Kidney (tissue), 14 donors: ENCODE measurements around the gene CTNND2. TPM values are rescaled to one million over a fixed set of nuclear protein-coding genes. Genes with fewer than 3 reads are reported as not detected.

Experiments used
- DNase-seq, 5 donors: peaks; one replicate each; pipeline ENCODE4 v3.0.0-alpha.2; 2013 to 2020
- FAIRE-seq: peaks from 2 replicates; lab custom pipeline; 2012; peaks lifted over from hg19 to GRCh38; lab: Jason Lieb, UNC
- H3K27ac ChIP-seq, 2 donors: one replicate each; pipeline ENCODE4 v1.7.0; 2013; ENCODE audit warnings: low read depth in 2 of 2, low read length in 2 of 2, inconsistent platforms in 1 of 2
- H3K27me3 ChIP-seq: one replicate; pipeline ENCODE4 v1.7.1; 2013; ENCODE audit warnings: low read length, inconsistent platforms; ENCODE audit not compliant: control insufficient read depth, insufficient read depth
- H3K36me3 ChIP-seq, 3 donors: one replicate each; pipeline versions ENCODE4 v1.7.0 to v1.7.1; 2013; ENCODE audit warnings: low read length in 3 of 3, control low read depth in 1 of 3, inconsistent platforms in 1 of 3; ENCODE audit not compliant: insufficient read depth in 3 of 3, control insufficient read depth in 2 of 3
- H3K4me1 ChIP-seq, 3 donors: one replicate each; pipeline versions ENCODE4 v1.7.0 to v1.7.1; 2013; ENCODE audit warnings: low read length in 3 of 3, inconsistent platforms in 1 of 3, low read depth in 1 of 3; ENCODE audit not compliant: control insufficient read depth in 2 of 3, insufficient read depth in 2 of 3
- H3K4me3 ChIP-seq, 3 donors: one replicate each; pipeline versions ENCODE4 v1.7.0 to v1.8.1; 2013; ENCODE audit warnings: low read length in 3 of 3, control low read depth in 1 of 3, inconsistent platforms in 1 of 3
- H3K9ac ChIP-seq, 3 donors: one replicate each; pipeline versions ENCODE4 v1.7.0 to v1.7.1; 2013; ENCODE audit warnings: low read length in 3 of 3, control low read depth in 1 of 3, inconsistent platforms in 1 of 3
- H3K9me3 ChIP-seq, 3 donors: one replicate each; pipeline versions ENCODE4 v1.7.0 to v1.7.1; 2013; ENCODE audit warnings: low read length in 3 of 3, control low read depth in 1 of 3, inconsistent platforms in 1 of 3; ENCODE audit not compliant: control insufficient read depth in 2 of 3, insufficient read depth in 1 of 3
- CTCF ChIP-seq: IDR thresholded peaks from 3 replicates; pipeline ENCODE4 v1.5.1; 2012; ENCODE audit warnings: mild to moderate bottlenecking, moderate library complexity, borderline replicate concordance; ENCODE audit not compliant: insufficient read depth; ENCODE audit errors: extremely low read depth
- intact Hi-C: fragments of 100-400 bp; cut with DNase I; formaldehyde crosslinking; loops from one replicate; pipeline ENCODE4 v1.11.1; 2022
- polyA plus RNA-seq: library from polyadenylated mRNA; stranded (reverse); fragments of 350-450 nt; fragmentation: Illumina TruSeq; extraction: RNeasy Lipid Tissue Mini Kit (QIAGEN cat#74804); gene quantifications from one replicate; pipeline ENCODE4 v1.2.3, GENCODE V29; 2014; ENCODE audit warnings: low read depth, low replicate concordance; ENCODE audit not compliant: insufficient read depth
- total RNA-seq: library from RNA; stranded (reverse); fragmentation: NEBNext Ultra II Directional; extraction: Animal tissue kit (Norgen Biotek cat#: 25700); gene quantifications from one replicate; pipeline ENCODE4 v1.2.1, GENCODE V29; 2021
- donor health status: control.
- donor health status: control.
- donor health status: control.
- donor health status: control.
- donor health status: control.
- donor health status: DM: yes; HTN: yes; CAD: no.
- donor health status: Normal renal cell carcinoma (clear cell type).

CTNND2 gene
- total and polyA plus RNA-seq, 2 donors from 2014 or later, result 0.15 to 0.79 TPM

- no peak overlapping the region for H3K27ac ChIP-seq
- no peak for FAIRE-seq
- H3K27me3 ChIP-seq, result no peaks in the 10 kb centered on the region
- no peak overlapping the region for H3K4me3 ChIP-seq
- no peak overlapping the region for H3K9ac ChIP-seq
- H3K36me3 ChIP-seq, result no peaks in the 10 kb centered on the region
- intact Hi-C loops, result no loop called here
- DNase-seq, result no peak
- TF ChIP-seq CTCF, result no peak
- H3K9me3 ChIP-seq, result no peaks in the 10 kb centered on the region
- no peaks in the 10 kb centered on the region for H3K4me1 ChIP-seq
These were observed 356.5 kb downstream of the CTNND2 start for GRCh38 chr5:11547730-11548129.

- Histone ChIP-seq H3K27me3 (no peaks in the 10 kb centered on the region), H3K9ac (no peak overlapping the region), H3K4me3 (no peak overlapping the region), H3K27ac (no peak overlapping the region), H3K9me3 (no peaks in the 10 kb centered on the region), H3K4me1 (no peaks in the 10 kb centered on the region), H3K36me3 (no peaks in the 10 kb centered on the region)
- no peak for DNase-seq
- intact Hi-C loops, result no loop called here
- no peak for FAIRE-seq
- no peak for TF ChIP-seq CTCF
These were observed 357.1 kb downstream of the CTNND2 start for GRCh38 chr5:11547140-11547539.

GRCh38 chr5:11540112-11540511 lies 364.1 kb downstream of the CTNND2 start:
- Histone ChIP-seq H3K36me3 (no peaks in the 10 kb centered on the region), H3K9ac (no peak overlapping the region), H3K4me3 (no peak overlapping the region), H3K27me3 (no peaks in the 10 kb centered on the region), H3K27ac (no peak overlapping the region), H3K4me1 (no peaks in the 10 kb centered on the region), H3K9me3 (no peaks in the 10 kb centered on the region)
- intact Hi-C loops, result no loop called here
- no peak for TF ChIP-seq CTCF
- DNase-seq (no peak), FAIRE-seq (no peak)
